GM18861 (cell line): ENCODE results near the gene METTL17.
"Not testable (repeated sequence)": the region's sequence is repeated elsewhere in the genome, so short reads cannot be mapped to it uniquely, and the experiment has no call there.

Experiments
- ATAC-seq: cut with Tn5 transposase; IDR thresholded peaks from one replicate; pipeline ENCODE4 v1.9.1; 2021; ENCODE audit not compliant: unreplicated experiment

METTL17 gene

GRCh38 chr14:20989787-20990600 is at the start of gene METTL17:
METTL17 (plus strand) TSS chr14:20989980; CDS start chr14:20990003, 23 bp downstream.
- ATAC-seq = peak; percentile 94

GRCh38 chr14:20945146-20945545 is 44.6 kb upstream of the METTL17 start:
- not testable (repeated sequence) for ATAC-seq

GRCh38 chr14:20946707-20947106 is 43.1 kb upstream of the METTL17 start:
- not testable (repeated sequence) for ATAC-seq

- not testable (repeated sequence) for ATAC-seq
Observed at GRCh38 chr14:20954736-20955537, 34.8 kb upstream of the METTL17 start, which contains the start of gene RNASE2. RNASE2 (plus strand) TSS chr14:20955487; CDS start chr14:20955772, 285 bp downstream.

- ATAC-seq = not testable (repeated sequence)
Observed at GRCh38 chr14:20955538-20955873, 34.3 kb upstream of the METTL17 start.

- no peak for ATAC-seq
Observed at GRCh38 chr14:20956376-20956976, 33.3 kb upstream of the METTL17 start.

GRCh38 chr14:20958946-20959345 is 30.8 kb upstream of the METTL17 start:
- not testable (repeated sequence) for ATAC-seq

- no peak for ATAC-seq
Observed at GRCh38 chr14:20969336-20969735, 20.4 kb upstream of the METTL17 start.

- no peak for ATAC-seq
Observed at GRCh38 chr14:20970647-20970982, 19.2 kb upstream of the METTL17 start.

GRCh38 chr14:20970983-20971704 is 18.6 kb upstream of the METTL17 start:
- ATAC-seq = peak; percentile 89

- no peak for ATAC-seq
Observed at GRCh38 chr14:20971705-20972021, 18.1 kb upstream of the METTL17 start.

- ATAC-seq = no peak
Observed at GRCh38 chr14:20973501-20973900, 16.3 kb upstream of the METTL17 start.

GRCh38 chr14:20976291-20976690 is 13.5 kb upstream of the METTL17 start:
- ATAC-seq = no peak

GRCh38 chr14:20978687-20979086 is 11.1 kb upstream of the METTL17 start:
- no peak for ATAC-seq

GRCh38 chr14:20980906-20981305 is 8.9 kb upstream of the METTL17 start:
- ATAC-seq = no peak

GRCh38 chr14:20982646-20983369 is 7.0 kb upstream of the METTL17 start:
- no peak for ATAC-seq

- ATAC-seq = not testable (repeated sequence)
Observed at GRCh38 chr14:20985650-20986049, 4.1 kb upstream of the METTL17 start.

- no peak for ATAC-seq
Observed at GRCh38 chr14:20986811-20987210, 3.0 kb upstream of the METTL17 start.

GRCh38 chr14:20988717-20989470 is 886 bp upstream of the METTL17 start:
- no peak for ATAC-seq

GRCh38 chr14:20989471-20989786 is 351 bp upstream of the METTL17 start:
- no peak for ATAC-seq
